Smooth muscle cell of the umbilical artery (primary cell): ENCODE data around the gene MARCHF7. TPM values are rescaled to one million over a fixed set of nuclear protein-coding genes. Genes with fewer than 3 reads are reported as not detected.

Source experiments
- total RNA-seq: library from RNA; depleted of rRNA; stranded (reverse); fragments of >200 nt; gene quantifications from 2 replicates; pipeline ENCODE4 v1.2.3, GENCODE V29; 2014

MARCHF7 gene, protein sequence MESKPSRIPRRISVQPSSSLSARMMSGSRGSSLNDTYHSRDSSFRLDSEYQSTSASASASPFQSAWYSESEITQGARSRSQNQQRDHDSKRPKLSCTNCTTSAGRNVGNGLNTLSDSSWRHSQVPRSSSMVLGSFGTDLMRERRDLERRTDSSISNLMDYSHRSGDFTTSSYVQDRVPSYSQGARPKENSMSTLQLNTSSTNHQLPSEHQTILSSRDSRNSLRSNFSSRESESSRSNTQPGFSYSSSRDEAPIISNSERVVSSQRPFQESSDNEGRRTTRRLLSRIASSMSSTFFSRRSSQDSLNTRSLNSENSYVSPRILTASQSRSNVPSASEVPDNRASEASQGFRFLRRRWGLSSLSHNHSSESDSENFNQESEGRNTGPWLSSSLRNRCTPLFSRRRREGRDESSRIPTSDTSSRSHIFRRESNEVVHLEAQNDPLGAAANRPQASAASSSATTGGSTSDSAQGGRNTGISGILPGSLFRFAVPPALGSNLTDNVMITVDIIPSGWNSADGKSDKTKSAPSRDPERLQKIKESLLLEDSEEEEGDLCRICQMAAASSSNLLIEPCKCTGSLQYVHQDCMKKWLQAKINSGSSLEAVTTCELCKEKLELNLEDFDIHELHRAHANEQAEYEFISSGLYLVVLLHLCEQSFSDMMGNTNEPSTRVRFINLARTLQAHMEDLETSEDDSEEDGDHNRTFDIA
- 123 and 180 TPM in 2 replicates for total RNA-seq

GRCh38 chr2:159712143-159712928 lies at the start of gene MARCHF7:
Gene MARCHF7, plus strand, starts transcription at chr2:159712506. Its CDS starts 16,517 bp downstream, at chr2:159729023.

Other genes with a start within 250 kb of the MARCHF7 start
- 52.3 and 54.9 TPM in 2 replicates for gene BAZ2B, start 96.0 kb upstream of the MARCHF7 start, total RNA-seq
- 2.4 and 3.0 TPM in 2 replicates for gene CD302, start 85.7 kb downstream of the MARCHF7 start, total RNA-seq
- 0.30 and 1.4 TPM in 2 replicates for gene LY75, start 192.2 kb downstream of the MARCHF7 start, total RNA-seq